Lower leg skin (tissue), 4 donors: Measurements from ENCODE around the gene TSPAN6. TPM values are rescaled to one million over a fixed set of nuclear protein-coding genes. Genes with fewer than 3 reads are reported as not detected.

Experiments
- DNase-seq, 2 donors: peaks; one replicate each; pipeline ENCODE4 v3.0.0-alpha.2; 2019; ENCODE audit warnings: low spot score in 2 of 2
- H3K4me3 ChIP-seq: fragments of 200-600 bp; sonication (generic); 2 replicates; pipeline ENCODE4 v1.5.1; 2017; ENCODE audit warnings: mild to moderate bottlenecking, low read depth; ENCODE audit not compliant: poor library complexity, severe bottlenecking
- CTCF ChIP-seq, 3 donors: fragments of 450-650 bp; IDR thresholded peaks; one replicate each; pipeline ENCODE4 v1.5.1; 2016; ENCODE audit warnings: antibody characterized with exemption in 3 of 3, mild to moderate bottlenecking in 3 of 3, moderate library complexity in 2 of 3
- POLR2A ChIP-seq, 2 donors: fragments of 450-650 bp; IDR thresholded peaks; one replicate each; pipeline ENCODE4 v1.6.1; 2016 to 2017; ENCODE audit warnings: antibody characterized with exemption in 2 of 2, mild to moderate bottlenecking in 1 of 2, moderate library complexity in 1 of 2
- WGBS, 2 donors: methylation state at CpG; one replicate each; pipeline ENCODE4 v1.1.5; 2018; 5-methylcytosine and 5-hydroxymethylcytosine counted together
- intact Hi-C: fragments of 100-400 bp; cut with DNase I; formaldehyde crosslinking; loops from one replicate; pipeline ENCODE4 v1.15.0; 2023; ENCODE audit warnings: low total_unique reads
- total RNA-seq, 4 donors: library from RNA; depleted of rRNA; stranded (reverse); fragments of >200 nt; gene quantifications; one replicate each; pipeline ENCODE4 v1.1.0, GENCODE V29; 2016

The TSPAN6 gene
- total RNA-seq, 4 donors from 2014 or later = 8.2 to 20.1 (median 15.9) TPM

- DNase-seq = no peak
- WGBS, 2 donors = 65 to 84% methylated on average over 5 of the region's 5 CpGs
- H3K4me3 ChIP-seq = no peak overlapping the region
- intact Hi-C loops = no loop called here
- no peak for TF ChIP-seq POLR2A (IDR thresholded peaks at IDR 0.05)
- TF ChIP-seq CTCF (IDR thresholded peaks at IDR 0.05) = no peak
These were observed 45.2 kb downstream of the TSPAN6 start for GRCh38 chrX:100591256-100592051.

GRCh38 chrX:100587861-100588260 is 48.7 kb downstream of the TSPAN6 start:
- no peak for DNase-seq

GRCh38 chrX:100586747-100587146 is 49.9 kb downstream of the TSPAN6 start:
- DNase-seq = no peak
- WGBS, 2 donors = 51 to 69% methylated on average over 2 of the region's 2 CpGs
- intact Hi-C loops = no loop called here
- H3K4me3 ChIP-seq = no peak overlapping the region
- TF ChIP-seq CTCF (IDR thresholded peaks at IDR 0.05) (no peak), POLR2A (IDR thresholded peaks at IDR 0.05) (no peak)

More at GRCh38 chrX:100587861-100588260, 48.7 kb downstream of the TSPAN6 start:
- TF ChIP-seq CTCF (IDR thresholded peaks at IDR 0.05) = no peak
- TF ChIP-seq POLR2A (IDR thresholded peaks at IDR 0.05) = no peak
- 42 to 46% methylated on average over 2 of the region's 2 CpGs for WGBS, 2 donors
- no peak overlapping the region for H3K4me3 ChIP-seq
- intact Hi-C loops = no loop called here

GRCh38 chrX:100584611-100585010 is 52.0 kb downstream of the TSPAN6 start, which contains the start of gene TNMD:
TNMD (plus strand) TSS chrX:100584936; CDS start chrX:100585019, 83 bp downstream.
- 49 to 50% methylated on average over 2 of the region's 2 CpGs for WGBS, 2 donors
- no peak within 1 kb of the TSS for H3K4me3 ChIP-seq
- TF ChIP-seq POLR2A (IDR thresholded peaks at IDR 0.05) = no peak
- TF ChIP-seq CTCF (IDR thresholded peaks at IDR 0.05) = no peak
- no peak for DNase-seq
- intact Hi-C loops = no loop called here

Other genes starting within 250 kb of the TSPAN6 start
- gene PCDH19, start 226.5 kb downstream of the TSPAN6 start, total RNA-seq = 1 to 10 TPM in 2 of 4 donors, under 1 TPM in 2; 0.38 to 2.7 (median 1.4) TPM
- gene TNMD, start 51.9 kb downstream of the TSPAN6 start, total RNA-seq = 1 to 10 TPM in 2 of 4 donors, under 1 TPM in 2; 0.84 to 1.8 (median 0.99) TPM
- 10 to 100 TPM in 1 of 4 donors, 1 to 10 TPM in 3; 8.1 to 17.6 (median 8.7) TPM for gene SRPX2, start 7.4 kb upstream of the TSPAN6 start, total RNA-seq
- gene SYTL4, start 95.3 kb upstream of the TSPAN6 start, total RNA-seq = 1 to 10 TPM; 1.7 to 6.4 (median 4.0) TPM
- 10 to 100 TPM in 3 of 4 donors, 1 to 10 TPM in 1; 8.0 to 10.9 (median 10.6) TPM for gene CSTF2, start 183.6 kb upstream of the TSPAN6 start, total RNA-seq
- 1 to 10 TPM in 1 of 4 donors, under 1 TPM in 1, not detected in 2; 0.84 to 1.9 TPM for gene NOX1, start 237.6 kb upstream of the TSPAN6 start, total RNA-seq